Measurements from ENCODE around the gene CHTF18. TPM values are rescaled to one million over a fixed set of nuclear protein-coding genes. Genes with fewer than 3 reads are reported as not detected.

Gene CHTF18
- total and polyA plus RNA-seq, 2 experiments from 2014 or later: 61.3 to 129 TPM

- Mint-ChIP-seq H3K9me3 (peaks cover 3% of the 10 kb centered on the region; the same call in 2 of the 3 replicates), H3K27me3 (ENCODE audit: insufficient read depth, low read depth, poor library complexity) (peaks cover 29% of the 10 kb centered on the region), H3K4me1 (peaks cover 12% of the 10 kb centered on the region), H3K4me3 (no peak overlapping the region), H3K27ac (no peak overlapping the region), H3K36me3 (ENCODE audit: low read depth) (peaks cover 3% of the 10 kb centered on the region; the same call in 2 of the 3 replicates)
- Histone ChIP-seq H3K27ac (ENCODE audit: low read depth) (no peak overlapping the region), H3K4me2 (no peak overlapping the region), H3K9me2 (ENCODE audit: insufficient read depth) (no peaks in the 10 kb centered on the region), H4K20me1 (replicated peaks; ENCODE audit: insufficient read depth) (no peaks in the 10 kb centered on the region; the same call in 1 of the 2 replicates), H3K36me3 (ENCODE audit: insufficient read depth) (no peaks in the 10 kb centered on the region), H3K4me1 (ENCODE audit: insufficient read depth) (peaks cover 3% of the 10 kb centered on the region; the same call in 1 of the 2 replicates), H3K4me3 (no peak overlapping the region), H3K27me3 (ENCODE audit: insufficient read depth) (peaks cover 43% of the 10 kb centered on the region), H3F3A (replicated peaks; ENCODE audit: low read depth) (no peaks in the 10 kb centered on the region; the same call in 1 of the 2 replicates), H3K79me2 (replicated peaks; ENCODE audit: insufficient read depth) (peaks cover 3% of the 10 kb centered on the region; the same call in 1 of the 2 replicates), H2AFZ (no peak overlapping the region)
- TF ChIP-seq ZNF114 (CRISPR knock-in tag; IDR thresholded peaks at IDR 0.05): no peak
- ATAC-seq (no peak), DNase-seq (ENCODE audit: low spot score) (no peak)
Observed at GRCh38 chr16:803754-804080, 15.3 kb downstream of the CHTF18 start.

- H3K36me3 ChIP-seq (ENCODE audit: insufficient read depth): no peaks in the 10 kb centered on the region
- H3K27ac ChIP-seq (ENCODE audit: low read depth): no peak overlapping the region
- H3K4me3 Mint-ChIP-seq: no peak overlapping the region
- H4K20me1 ChIP-seq (replicated peaks; ENCODE audit: insufficient read depth): no peaks in the 10 kb centered on the region
- 0 out of 3 replicates have a peak, but pooled peaks cover 3% of the 10 kb centered on the region for H3K36me3 Mint-ChIP-seq (ENCODE audit: low read depth)
- peaks cover 4% of the 10 kb centered on the region; the same call in 1 of the 2 replicates for H3K79me2 ChIP-seq (replicated peaks; ENCODE audit: insufficient read depth)
- H3K4me3 ChIP-seq: no peak overlapping the region
- no peak overlapping the region for H3K4me2 ChIP-seq
- H3K4me1 ChIP-seq (ENCODE audit: insufficient read depth): peaks cover 3% of the 10 kb centered on the region; the same call in 1 of the 2 replicates
- no peak overlapping the region for H2AFZ ChIP-seq
- H3F3A ChIP-seq (replicated peaks; ENCODE audit: low read depth): no peaks in the 10 kb centered on the region; the same call in 1 of the 2 replicates
- DNase-seq (ENCODE audit: low spot score) (no peak), ATAC-seq (no peak)
- no peak overlapping the region for H3K27ac Mint-ChIP-seq
- H3K27me3 ChIP-seq (ENCODE audit: insufficient read depth): peaks cover 43% of the 10 kb centered on the region
- H3K4me1 Mint-ChIP-seq: peaks cover 12% of the 10 kb centered on the region
- peaks cover 3% of the 10 kb centered on the region; the same call in 2 of the 3 replicates for H3K9me3 Mint-ChIP-seq
- H3K27me3 Mint-ChIP-seq (ENCODE audit: insufficient read depth, low read depth, poor library complexity): peaks cover 28% of the 10 kb centered on the region
- H3K9me2 ChIP-seq (ENCODE audit: insufficient read depth): no peaks in the 10 kb centered on the region
- no peak for TF ChIP-seq ZNF331 (CRISPR knock-in tag; IDR thresholded peaks at IDR 0.05; ENCODE audit: low read depth)
- no peak for TF ChIP-seq ZNF462 (CRISPR knock-in tag; IDR thresholded peaks at IDR 0.05)
- no peak for TF ChIP-seq EZH2phosphoT487 (IDR thresholded peaks at IDR 0.05; ENCODE audit: unreplicated experiment)
- no peak for TF ChIP-seq JUNB (IDR thresholded peaks at IDR 0.05; ENCODE audit: unreplicated experiment)
- no peak for TF ChIP-seq POLR2AphosphoS5 (IDR thresholded peaks at IDR 0.05; ENCODE audit: low read depth)
- TF ChIP-seq NANOG (IDR thresholded peaks at IDR 0.05; ENCODE audit: borderline replicate concordance): no peak
- no peak for TF ChIP-seq STAT1 (IDR thresholded peaks at IDR 0.05; ENCODE audit: unreplicated experiment)
Observed at GRCh38 chr16:804193-805048, 16.0 kb downstream of the CHTF18 start.
